GM19238 (cell line): ENCODE results near the gene SRP19.
"Not testable (repeated sequence)": the region's sequence is repeated elsewhere in the genome, so short reads cannot be mapped to it uniquely, and the experiment has no call there.

Experiments
- DNase-seq: peaks from one replicate; pipeline ENCODE4 v3.0.0; 2011; ENCODE audit warnings: low spot score; ENCODE audit not compliant: insufficient read length

Gene SRP19

DNA sequence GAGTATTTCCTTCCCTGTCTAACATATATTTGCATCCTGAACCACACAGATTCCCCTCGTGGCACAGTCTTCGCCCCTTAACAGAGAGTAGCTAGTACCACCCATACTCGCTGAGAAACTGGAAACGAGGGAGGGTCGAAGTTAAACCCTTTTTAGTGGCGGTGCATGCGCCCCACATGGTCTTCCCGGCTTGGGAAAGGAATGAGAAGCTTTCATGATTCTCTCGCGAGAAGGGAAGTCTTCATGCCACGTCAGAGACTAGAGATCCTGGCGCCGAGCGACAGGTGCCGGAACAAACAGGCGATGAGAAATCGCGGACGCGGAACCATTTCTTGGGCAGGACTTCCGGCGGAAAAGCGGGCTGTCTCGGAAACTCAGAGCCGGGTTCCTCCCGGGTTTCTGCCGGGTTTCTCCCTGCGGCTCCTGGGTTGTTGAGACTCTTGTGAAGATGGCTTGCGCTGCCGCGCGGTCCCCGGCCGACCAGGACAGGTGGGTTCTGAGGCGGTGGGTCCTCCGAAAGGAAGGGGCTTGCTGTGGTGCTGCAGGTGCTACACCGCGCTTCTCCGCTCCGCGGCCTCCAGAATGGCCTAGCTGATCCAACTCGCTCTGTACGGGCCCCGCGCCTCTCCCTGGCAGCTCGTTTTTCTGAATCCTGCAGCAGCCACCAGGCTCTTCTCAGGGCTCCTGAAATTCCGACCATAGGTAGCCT is at the start of gene SRP19:
SRP19 (plus strand) TSS at position 359 of the 709 bp plus-strand sequence; CDS start at position 449, 90 bp downstream.
- DNase-seq = peak; percentile 89

DNA sequence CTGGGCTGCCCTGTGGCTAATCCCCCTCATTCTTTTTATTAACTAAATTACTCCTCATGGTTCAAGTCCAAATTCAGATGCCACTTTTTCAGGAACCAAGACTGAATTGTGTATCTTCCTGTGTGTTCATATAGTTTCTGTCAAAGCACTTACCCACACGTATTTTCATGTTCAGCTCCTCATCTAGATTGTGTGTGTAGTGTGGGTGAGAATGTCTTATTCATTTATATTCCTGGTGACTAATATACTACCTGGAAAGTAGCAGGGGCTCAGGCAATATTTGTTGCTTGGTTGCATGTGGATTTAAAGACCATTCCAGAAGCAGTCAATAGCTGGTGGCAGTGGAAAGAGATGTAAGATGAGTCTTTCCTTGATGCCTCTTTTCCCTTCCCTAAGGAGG is 48.5 kb upstream of the SRP19 start:
- DNase-seq = no peak

DNA sequence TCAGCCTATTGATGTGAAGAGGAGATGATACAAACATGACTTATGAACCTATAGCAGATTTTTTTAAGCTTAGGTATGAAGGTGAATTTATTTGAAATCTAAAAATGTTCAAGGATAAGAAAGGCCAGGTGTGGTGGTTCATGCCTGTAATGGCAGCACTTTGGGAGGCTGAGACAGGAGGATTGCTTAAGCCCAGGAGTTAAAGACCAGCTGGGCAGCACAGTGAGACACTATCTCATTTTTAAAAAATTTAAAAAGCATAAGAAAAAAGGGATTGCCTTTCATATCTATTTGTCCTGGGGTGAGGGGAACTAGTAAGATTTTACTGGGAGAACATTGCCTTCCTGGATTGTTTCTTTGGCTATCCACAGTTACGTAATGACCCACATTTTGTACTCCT is 40.8 kb upstream of the SRP19 start:
- DNase-seq = no peak

DNA sequence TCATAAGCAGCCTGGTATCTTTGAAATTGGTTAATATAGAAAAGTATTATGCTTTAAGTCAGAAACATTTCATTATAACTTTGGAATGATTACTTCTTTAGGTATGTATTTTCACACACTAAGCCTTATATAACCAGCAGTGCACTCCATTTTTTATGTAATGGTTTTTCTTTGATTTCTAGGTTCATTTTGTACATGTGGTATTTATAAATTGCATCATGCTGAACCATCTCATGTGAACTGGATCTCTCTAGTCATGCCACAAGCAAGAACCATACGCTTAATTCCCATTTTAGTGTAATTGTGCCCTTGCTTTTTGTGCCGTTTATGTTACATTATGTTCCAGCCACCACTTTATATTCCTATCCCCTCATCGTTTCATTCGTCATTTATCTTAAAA is 38.6 kb upstream of the SRP19 start:
- DNase-seq = no peak

DNA sequence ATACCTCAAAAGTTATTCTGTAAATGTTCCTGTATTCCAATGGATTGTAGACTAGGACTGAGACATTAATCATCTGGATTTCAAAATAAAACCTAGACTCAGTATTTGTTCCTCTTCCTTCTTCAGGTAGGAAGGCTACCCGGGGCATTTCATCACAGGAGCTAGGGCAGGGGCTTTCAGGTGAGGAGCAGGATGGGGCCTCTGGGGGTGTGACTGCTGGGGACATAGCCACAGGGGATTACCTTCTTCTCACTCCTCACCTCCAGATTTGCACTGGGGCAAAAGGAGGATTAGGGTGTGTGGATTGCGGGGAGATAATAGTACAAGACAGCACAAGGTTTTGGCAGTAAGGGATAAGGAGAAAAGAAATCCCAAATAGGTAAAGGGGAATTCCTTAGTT is 37.9 kb upstream of the SRP19 start:
- no peak for DNase-seq

DNA sequence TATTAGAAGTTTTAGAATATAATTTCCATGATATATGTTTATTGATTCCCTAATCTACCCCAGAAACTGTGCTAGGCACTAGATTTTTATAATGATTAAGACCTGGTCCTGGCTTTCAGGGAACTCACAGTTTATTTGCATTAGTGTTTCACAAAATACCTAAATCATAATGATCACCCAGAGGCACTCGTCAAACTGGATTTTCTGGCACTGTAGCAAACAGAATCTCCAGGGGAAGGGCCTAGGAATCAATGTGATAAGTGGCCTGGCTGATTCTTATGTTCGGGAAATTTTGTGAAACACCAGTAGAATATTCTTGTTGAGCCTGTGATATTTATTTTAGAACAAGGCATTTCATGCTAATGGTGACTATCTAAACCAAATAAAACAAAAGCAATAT is 37.4 kb upstream of the SRP19 start:
- DNase-seq = no peak

DNA sequence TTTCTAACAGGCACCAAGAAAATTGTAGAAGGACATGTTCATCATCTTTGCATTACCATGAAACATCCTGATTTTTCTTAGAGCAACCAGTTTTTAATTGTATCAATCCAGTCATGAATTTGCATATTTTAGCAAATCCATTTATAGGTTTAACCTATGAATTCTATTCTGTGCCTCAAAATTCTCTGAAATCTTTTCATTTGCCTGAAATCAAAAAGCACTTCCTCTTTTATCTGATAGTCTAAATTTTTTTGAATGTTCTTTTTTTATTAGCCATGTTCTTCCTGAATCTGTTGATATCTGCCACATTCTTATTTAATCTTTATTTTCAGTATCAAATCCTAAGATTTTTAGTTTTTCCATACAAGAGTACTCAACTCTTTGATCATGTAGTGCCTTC is 36.9 kb upstream of the SRP19 start:
- DNase-seq = no peak

DNA sequence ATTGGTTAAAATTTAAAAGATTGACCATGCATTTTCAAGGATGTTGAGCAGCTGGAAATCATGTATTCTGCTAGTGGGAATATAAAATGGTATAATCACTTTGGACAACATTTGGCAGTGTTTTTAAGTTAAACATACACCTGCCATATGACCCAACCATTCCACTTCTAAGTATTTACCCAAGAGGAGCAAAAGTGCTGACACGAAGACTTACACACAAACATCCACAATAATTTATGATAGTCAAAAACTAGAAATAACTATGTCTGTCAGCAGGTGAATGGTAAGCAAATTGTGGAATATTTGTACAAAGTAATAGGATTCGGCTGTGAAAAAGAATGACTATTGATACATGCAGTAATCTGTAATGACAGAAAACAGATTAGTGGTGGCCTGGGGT is 30.7 kb upstream of the SRP19 start:
- no peak for DNase-seq

DNA sequence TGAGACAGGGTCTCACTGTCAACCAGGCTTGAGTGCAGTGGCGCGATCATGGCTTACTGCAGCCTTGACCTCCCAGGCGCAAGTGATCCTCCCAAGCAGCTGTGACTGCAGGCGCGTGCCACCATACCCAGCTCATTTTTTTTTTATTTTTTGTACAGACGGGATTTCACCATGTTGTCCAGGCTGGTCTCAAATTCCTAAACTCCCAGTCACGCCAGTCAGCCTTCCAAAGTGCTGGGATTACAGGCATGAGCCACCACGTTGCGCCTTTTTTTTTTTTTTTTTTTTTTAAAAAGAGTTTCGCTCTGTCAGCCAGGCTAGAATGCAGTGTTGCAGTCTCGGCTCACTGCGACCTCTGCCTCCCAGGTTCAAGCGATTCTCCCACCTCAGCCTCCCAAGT is 27.1 kb upstream of the SRP19 start:
- no peak for DNase-seq

DNA sequence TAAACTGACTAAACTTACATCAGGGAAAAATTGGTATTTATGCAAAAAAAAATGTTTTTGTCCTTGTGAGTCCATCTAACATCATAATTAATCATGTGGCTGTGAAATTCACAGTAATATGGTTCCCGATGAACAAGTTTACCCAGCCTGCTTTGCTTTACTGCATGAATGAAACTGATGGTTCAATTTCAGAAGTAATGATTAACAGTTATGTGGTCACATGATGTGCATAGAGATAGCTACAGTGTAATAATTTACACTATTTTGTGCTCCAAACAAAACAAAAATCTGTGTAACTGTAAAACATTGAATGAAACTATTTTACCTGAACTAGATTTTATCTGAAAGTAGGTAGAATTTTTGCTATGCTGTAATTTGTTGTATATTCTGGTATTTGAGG is 16.6 kb upstream of the SRP19 start:
- no peak for DNase-seq

DNA sequence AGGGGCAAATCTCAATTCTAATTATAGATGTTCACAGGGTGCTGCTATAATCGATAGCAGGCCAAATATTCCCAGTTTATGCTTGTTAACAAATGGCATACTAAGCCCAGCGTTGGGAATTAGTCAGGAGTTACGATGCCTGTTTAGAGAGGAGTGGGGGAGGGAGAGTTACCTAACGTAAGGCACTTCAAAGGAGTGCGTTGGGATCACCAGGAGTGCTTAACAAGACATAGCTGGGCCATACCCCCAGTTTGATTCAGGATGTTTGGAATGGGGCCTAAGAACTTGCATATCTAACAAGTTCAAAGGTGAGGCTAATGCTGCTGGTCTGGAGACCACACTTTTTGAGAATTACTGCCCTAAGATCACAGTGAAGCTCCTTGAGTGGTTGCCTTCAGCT is 14.5 kb upstream of the SRP19 start:
- DNase-seq = no peak

DNA sequence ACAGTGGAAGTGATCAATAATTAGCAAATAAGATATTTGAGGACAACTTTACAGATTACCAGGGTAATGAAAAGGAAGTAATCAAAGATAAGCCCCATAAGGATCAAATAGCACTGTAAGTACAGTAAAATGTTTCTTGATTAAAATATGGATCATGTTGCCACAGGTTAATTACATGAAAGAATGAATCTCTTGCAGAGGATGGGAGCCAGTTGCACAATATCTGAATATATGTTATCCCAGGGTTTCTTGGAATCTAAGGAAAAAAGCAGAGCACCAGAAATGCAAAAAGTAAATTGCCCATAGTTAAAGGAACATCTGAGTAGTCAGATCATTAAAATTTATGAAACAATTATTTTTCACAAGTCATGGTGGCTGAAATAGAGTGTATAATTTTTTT is 13.8 kb upstream of the SRP19 start:
- no peak for DNase-seq

DNA sequence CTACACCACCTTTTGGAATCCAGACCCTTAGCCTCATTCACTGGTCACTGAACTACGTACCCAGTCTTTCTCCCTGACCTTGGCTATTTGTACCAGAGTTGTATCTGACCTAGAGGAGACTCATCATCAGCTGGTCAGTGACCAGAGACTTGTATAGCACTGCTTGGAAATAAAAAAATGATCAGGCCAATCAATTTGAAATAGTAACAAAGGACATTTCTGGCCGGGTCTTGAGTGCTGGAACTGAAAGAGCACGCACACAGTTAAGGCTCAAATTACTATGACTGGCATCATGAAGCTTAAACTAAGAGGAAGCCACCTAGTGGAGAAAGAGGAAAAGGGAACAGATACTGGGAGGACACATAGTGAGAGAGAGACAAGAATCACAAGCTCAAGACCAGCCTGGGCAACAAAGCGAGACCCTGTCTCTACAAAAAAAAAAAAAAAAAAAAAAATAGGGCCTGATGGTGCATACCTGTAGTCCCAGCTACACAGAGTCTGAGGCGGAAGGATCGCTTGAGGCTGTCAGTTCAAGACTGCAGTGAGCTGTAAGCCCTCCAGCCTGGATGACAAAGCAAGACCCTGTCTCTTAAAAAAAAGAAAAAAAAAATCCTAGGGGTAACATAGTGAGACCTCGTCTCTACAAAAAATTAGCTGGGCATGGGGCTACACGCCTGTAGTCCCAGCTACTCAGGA is 12.8 kb upstream of the SRP19 start:
- DNase-seq = peak; percentile 19

DNA sequence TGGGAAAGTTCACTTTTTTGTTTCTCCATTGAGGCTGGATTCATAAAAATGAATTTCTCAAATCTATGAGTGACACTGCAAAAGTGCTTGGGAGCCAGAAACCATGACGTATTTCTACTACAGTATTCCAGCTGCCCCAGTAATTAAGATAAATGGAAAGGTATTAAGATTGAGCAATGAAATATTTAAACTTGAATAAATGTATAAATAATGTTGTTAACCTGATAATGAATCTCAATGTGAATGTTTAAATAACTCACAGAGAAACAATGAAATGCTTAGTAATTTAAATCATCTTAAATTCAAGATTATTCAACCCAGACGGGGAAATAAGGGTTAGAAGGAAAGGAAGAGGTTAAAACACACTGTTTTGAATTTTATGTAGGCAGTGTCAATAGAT is 11.2 kb upstream of the SRP19 start:
- DNase-seq = no peak

DNA sequence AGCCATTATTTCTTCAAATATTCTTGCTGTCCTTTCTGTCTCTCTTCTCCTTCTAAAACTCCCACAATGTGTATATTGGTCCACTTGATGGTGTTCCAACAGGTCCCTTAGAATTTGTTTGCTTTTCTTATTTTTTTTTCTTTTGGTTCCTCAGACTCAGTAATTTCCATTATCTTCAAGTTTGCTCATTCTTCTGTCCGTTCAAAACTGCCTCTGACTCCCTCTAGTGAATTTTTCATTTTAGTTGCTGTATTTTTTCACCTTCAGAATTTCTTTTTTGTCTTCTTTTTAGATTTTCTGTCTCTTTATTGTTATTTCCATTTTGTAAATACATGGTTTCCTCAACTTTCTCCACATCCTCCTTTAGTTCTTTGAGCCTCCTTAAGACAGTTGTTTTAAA is 6.4 kb upstream of the SRP19 start:
- no peak for DNase-seq

DNA sequence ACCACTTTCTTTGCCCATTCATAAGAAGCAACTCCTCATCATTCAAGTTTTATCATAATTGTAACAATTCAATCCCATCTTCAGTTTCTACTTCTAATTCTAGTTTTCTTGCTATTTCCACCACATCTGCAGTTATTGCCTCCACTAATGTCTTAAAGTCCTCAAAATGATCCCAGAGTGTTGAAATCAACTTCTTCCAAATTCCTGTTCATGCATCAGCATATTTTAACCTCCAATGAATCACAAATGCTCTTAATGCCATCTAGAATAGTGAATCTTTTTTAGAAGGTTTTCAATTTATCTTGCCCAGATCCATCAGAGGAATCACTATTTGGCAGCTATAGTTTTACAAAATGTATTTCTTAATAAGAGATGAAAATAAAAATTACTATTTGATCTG is 3.2 kb upstream of the SRP19 start:
- DNase-seq = no peak

DNA sequence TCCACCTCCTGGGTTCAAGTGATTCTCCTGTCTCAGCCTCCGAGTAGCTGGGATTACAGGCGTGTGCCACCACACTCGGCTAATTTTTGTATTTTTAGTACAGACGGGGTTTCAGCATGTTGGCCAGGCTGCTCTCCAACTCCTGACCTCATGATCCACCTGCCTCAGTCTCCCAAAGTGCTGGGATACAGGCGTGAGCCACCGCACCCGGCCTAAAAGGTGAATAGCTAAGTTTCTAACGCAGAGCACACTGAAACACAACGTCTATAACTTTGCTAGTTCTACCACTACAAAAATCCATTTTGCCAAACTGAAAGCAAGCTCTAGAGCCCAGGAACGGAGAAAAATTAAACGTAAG is 537 bp upstream of the SRP19 start:
- DNase-seq = not testable (repeated sequence)

DNA sequence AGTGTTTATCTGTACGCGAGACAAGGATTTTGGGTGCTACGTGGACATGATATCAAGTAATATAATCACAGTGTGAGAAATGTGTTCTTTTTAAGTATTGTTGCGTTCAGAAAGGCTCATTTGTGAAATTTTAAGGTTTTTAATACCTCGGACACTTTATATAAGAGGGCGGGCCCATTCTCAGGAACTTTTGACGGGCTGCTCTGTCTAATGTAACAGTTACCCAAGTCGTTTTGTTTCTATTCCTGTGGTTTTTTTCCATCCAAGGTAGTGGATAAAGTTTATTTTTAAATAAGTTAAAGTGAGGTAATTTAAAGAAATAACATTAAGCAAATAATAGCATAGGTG is 525 bp downstream of the SRP19 start:
- no peak for DNase-seq

DNA sequence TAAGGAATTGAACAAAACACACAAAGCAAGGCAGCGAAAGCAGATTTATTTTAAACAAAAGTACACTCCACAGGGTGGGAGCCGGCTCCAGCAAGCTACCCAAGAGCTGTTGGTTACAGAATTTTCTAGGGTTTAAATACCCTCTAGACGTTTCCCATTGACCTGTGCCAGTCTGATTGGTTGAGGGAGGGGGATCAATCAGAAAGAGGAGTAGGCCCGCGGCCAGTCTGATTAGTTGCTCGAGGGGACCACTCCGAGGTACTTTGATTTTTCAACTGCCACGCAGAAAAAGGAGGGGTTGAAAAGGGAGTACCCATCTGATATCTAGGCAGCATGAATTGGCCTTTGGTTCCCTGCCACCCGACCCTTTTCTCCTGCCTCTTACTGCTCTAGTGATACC is 998 bp downstream of the SRP19 start:
- DNase-seq = no peak

DNA sequence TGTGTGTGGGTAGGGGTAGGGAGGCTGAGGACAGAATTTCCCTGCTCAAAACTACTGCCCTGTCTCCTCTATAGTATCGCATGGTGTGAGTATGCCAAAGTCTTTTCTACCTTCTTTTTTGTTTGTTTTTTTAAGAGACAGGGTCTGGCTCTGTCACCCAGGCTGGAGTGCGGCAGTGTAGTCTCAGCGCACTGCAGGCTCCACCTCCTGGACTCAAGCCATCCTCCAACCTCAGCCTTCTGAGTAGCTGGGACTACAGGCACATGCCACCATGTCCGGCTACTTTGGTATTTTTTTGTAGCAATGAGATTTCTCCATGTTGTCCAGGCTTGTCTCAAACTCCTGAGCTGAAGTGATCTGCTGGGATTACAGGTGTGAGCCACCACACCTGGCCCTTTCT is 2.5 kb downstream of the SRP19 start:
- no peak for DNase-seq

DNA sequence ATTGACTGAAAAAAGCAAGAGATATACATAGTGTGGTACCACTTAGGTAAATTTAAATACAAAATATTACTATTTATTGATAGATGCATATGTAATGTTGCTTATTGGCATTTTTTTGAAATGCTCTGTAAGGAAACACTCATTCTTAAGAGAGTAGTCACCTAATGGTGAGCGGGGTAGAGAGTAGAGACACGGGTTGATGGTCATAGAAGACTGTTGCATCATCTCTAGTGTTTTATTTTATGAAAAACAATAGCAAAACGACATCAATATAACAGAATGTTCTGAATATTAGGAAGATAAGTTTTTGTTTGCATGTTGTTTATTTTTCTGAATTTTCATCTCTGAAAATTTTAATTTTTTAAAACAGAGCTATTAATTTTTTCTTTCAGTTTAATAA is 4.0 kb downstream of the SRP19 start:
- DNase-seq = no peak

DNA sequence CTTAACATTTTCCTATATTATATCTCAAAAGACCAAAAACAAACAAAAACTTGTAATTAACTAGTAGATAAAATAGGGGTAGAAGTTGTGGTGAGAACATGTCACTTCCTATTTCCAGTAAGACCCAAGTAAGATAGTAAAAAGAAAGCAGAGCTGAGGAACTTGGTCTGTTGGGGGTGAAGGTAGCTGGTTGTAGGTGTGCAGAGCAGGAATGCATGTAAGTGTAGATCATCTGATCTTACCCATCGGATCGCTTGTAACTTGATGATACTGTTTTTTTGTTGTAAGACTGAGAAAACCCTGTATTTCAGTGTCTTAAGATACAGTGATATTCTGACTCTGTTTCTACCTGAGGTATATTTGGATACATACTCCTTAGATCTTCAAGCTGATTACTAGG is 5.7 kb downstream of the SRP19 start:
- no peak for DNase-seq

DNA sequence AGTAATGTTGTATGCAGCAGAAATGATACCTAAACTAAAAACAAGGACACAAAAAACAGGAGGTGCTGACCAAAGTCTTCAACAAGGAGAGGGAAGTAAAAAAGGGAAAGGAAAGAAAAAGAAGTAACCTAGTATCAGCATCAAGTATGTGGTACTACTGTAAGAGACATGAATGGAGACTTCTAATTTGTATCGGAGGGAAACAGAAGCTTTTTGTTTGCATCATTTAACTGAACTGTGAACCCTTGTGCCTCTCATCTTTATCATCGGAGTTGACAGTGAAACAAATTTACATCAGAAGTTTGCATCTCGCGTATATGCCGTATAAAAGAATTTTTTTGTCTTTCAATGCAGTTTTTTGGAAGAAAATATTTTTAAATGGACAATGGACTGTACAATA is 6.3 kb downstream of the SRP19 start:
- no peak for DNase-seq

DNA sequence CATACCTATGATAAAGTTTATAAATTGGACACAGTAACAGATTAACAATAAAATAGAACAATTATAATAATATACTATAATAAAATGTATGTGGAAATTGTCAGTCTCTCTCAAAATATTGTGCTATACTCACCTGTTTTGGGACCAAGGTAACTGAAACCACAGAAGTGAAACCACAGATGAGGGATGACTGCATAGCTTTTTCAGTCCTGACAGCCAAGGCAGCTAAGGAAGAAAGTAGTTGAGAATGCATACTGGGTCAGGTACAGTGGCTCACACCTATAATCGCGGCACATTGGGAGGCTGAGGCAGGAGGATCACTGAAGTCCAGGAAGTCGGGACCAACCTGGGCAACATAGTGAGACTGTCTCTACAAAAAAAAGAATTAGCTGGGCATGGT is 8.9 kb downstream of the SRP19 start:
- no peak for DNase-seq
